Suppressor macrophage (primary cell): Measurements from ENCODE around the gene SNX10.
A peak's percentile ranks its signal among the peaks of the same experiment; 100 is the strongest.

Experiments used
- DNase-seq, 4 experiments: peaks; one replicate each; pipeline ENCODE4 v3.0.0-alpha.2; 2020 to 2022

SNX10 gene

DNA sequence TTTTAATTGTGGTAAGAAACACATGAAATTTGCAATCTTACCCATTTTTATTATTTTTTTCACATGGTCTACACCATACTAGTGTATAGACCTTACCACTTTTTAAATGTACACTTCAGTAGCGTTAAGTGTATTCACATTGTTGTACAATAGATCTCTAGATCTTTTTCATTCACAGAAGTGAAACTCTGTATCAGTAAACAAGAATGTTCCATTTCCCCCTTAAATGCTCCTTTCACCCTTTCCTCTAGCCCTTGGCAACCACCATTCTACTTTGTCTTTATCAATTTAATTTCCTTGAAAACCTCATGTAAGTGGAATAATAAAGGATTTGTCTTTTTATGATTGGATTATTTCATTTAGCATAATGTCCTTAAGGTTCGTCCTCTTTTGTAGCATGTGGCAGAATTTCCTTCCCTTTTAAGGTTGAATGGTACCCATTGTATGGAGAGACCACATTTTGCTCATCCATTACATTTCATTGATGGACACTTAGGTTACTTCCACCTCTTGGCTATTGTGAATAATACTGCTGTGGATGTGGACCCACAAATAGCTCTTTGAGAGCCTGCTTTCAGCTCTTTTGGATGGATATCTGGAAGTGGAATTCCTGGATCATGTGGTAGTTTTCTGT, 45.7 kb downstream of the SNX10 start:
- DNase-seq: no peak

DNA sequence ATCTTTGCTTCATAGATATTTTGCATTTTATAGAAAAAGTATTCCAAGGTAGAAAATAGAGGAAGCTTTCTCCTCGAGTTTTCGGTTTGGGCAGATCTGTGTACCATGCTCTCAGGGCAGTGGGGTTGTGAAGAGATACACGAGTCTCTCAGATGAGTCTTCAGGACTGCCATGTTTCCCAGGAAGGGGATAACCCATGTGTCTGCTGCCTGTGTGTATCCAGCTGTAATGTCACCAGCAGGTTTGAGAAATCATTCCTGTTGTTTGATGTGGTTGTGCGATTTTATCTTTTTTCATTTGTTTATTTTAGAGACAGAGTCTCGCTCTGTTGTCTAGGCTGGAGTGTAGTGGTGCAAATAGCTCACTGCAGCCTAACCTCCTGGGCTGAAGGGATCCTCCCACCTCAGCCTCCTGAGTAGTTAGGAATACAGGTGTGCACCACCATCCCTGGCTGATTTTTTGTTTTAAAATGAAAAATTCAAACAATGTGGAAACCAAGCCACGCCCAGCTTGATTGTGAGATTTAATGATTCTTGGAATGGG, 48.9 kb downstream of the SNX10 start:
- DNase-seq: no peak

DNA sequence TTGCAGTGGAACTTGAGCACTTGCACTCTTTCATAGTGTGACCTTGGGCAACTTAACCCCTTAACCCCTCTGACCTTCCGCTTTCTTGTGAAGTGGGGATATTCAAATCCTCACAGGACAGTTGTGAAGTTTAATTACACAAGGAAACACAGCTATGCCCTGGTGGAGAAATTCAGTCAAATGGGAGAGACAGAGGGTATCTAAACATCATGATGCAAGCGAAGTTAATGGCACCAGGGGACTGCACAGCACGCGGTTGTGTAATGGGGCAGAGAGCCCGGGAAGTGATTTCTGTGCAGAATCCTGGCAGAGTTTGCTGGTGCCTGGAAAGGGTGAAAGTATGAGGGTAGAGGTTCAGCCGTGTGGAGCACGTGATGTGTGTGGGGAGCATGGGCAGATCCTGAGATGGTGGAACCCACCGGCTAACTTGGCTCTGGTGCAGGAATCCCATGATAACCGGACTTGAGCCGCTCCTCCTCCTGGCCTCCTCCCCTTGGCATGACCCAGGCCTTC, 51.7 kb downstream of the SNX10 start:
- no peak for DNase-seq

DNA sequence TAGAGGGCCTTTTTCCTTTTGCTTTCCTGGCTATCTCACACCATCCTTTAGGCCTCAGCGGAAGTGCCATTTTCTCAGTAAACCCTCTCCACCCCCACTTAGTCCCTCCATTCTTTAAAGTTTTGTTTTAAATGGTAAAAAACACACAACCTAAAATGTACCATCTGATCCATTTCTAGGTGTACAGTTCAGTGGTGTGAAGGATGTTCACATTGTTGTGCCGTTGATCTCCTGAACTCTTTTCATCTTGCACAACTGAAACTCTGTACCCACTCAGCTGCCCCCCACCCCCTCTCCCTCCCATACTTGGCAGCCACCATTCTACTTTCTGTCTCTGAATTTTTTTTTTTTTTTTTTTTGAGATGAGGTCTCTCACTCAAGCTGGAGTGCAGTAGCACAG, 52.2 kb downstream of the SNX10 start:
- no peak for DNase-seq

DNA sequence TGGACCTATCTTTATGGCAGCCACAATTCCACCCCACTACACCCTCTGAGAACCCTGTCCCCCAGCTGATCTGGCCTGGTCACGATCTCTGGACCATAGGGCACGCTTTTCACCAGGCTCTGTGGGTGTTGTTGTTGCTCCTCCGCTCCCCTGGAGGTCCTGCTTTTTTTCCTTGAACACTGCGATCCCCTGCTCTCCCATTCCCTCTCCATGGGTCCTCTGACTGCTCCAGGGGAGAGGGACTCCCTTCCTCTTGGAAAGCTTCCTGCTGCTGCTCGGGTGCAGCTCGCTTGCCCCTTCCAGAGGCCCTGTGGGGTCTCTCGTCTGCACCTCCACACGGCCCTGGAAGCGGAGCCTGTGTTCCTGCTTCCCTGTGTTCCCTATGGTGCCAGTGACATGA, 53.5 kb downstream of the SNX10 start:
- DNase-seq: no peak

DNA sequence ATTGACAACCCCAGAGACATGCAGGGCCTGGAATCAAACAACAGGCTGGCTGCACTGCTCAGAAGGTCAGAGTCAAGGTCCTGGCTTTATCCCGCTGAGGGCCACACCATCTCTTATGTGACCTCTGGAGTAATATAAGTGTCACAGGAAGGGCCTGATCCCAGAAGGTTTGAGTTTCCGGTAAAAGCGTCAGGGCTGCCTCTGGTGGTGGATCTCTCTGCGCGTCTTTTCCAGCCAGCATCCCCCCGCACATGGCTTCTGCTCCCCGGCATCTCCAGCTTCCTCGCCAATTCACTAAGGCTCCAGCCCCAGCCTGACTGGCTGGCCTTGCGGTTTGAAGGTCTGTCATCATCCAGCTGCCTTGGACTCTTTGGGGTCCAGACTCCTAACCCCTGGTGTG, 54.2 kb downstream of the SNX10 start:
- DNase-seq: no peak

DNA sequence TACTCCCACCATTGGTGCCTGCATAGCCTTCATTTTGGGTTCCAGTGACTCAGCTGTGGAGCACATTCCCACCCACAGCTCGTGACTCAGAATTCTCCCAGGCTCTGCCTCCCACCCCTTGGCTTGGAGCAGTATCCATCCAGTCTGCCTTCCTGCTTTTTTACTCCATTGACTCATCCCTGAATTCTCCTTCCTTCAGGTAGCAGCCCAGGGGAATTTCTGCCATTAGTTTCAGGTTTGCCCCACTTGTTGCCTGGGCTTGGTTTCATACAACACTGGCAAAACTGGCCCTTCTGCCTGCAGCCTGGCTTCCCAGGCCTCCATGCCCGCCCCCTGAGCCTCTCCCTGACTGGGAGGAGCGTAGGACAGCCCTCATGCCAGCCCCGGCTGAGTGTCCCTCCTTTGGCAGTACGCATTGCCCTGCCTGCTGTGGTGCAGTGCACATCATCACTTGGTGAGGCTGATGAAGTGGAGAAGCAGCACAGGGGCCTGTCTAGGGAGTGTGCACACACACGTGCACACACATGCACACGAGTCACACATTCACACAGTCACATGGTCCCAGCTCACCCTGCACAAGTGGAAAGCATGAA, 55.0 kb downstream of the SNX10 start:
- peak; percentile 50 to 72 (median 58) for DNase-seq

DNA sequence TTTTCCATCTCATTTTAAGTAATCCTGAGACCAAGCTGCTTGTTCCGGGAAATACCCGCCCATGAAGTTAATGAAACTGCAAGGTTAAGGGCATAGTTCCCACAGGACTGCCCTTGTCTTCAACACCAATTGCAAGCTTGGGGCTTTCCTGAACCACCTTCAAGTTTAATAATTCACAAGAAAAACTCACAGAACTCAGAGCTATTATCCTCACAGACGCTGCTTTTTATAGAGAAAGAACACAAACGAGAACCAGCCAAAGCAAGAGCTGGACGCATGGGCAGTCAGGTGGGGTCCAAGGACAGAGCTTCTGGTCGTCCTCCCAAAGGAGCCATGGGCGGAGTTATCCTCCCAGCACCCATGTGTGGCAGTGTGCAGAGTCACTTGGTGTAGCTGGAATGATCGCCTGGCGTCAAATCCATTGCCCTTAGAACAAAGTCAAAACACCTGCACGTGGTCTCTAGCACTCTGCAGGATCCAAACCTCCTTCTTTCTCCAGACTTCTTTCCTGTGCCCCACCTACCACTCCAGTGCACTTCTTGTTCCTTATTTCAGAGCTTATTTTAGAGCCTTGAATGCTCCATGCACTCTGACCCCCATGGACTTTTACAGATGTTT, 56.7 kb downstream of the SNX10 start:
- DNase-seq: peak in 3 of 4 experiments; percentile 27 to 40 (median 34)

GRCh38 chr7:26349005-26349915, 57.6 kb downstream of the SNX10 start:
- no peak for DNase-seq

GRCh38 chr7:26351171-26351570, 59.5 kb downstream of the SNX10 start:
- no peak for DNase-seq

GRCh38 chr7:26356229-26356628, 64.6 kb downstream of the SNX10 start:
- DNase-seq: no peak

GRCh38 chr7:26356929-26357798, 65.5 kb downstream of the SNX10 start:
- DNase-seq: no peak

GRCh38 chr7:26357799-26358151, 66.1 kb downstream of the SNX10 start:
- no peak for DNase-seq

GRCh38 chr7:26360650-26361049, 69.0 kb downstream of the SNX10 start:
- DNase-seq: peak; percentile 23 to 86 (median 70)

- DNase-seq: no peak
Observed at GRCh38 chr7:26361637-26362036, 70.0 kb downstream of the SNX10 start.

DNA sequence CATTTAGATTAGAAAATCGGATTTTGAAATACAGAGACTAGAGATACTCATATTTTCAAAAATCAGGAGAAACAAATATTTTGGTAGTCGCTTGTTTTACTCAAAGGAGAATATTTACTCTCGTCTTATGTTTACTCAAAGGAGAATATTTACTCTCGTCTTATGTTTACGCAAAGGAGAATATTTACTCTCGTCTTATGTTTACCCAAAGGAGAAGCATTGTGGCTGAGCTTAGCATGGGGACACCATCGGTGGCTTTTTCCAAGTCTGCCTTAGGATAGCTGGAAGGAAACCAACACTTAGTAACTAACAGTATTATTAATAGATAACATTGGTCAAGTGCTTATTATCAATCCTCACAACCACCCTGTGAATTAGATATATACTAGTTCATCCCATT, 71.8 kb downstream of the SNX10 start:
- DNase-seq: no peak

DNA sequence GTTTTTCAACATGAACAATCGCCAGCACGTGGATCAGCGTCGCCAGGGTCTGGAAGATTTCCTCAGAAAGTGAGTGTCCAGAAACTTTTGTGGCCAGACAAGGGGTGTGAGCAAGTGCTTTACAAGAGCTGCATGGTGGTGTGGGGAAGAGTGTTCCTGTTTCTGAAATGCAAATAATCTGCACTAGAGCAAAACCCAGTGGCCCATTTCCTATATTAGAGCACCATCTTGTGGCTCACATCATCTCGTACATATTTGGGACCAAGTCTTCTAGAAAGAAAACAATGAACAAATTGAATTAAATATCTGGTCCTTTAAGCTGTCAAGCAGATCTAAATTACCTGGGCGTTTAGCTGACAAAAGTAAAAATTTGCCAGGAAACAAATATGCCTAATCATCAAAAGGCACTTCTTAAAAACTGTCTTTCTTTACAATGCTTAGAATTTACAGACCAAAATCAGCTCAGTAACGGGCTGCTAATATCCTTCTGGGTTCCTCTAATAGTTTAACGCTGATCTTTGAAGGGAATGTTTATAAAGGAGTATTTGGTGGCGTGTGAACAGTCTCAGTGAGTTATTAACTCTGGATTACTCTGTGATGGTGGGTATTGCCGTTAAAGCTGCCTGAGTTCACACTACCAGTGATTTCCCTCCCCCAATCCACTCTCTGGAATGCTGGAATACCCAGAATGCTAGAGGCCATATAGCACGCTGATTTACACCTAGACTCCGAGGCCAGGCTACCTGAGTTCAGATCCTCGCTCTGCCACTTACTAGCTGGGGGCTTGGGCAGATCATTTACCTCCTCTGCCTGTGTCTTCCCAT, 73.6 kb downstream of the SNX10 start:
- peak; percentile 81 to 91 (median 88) for DNase-seq

DNA sequence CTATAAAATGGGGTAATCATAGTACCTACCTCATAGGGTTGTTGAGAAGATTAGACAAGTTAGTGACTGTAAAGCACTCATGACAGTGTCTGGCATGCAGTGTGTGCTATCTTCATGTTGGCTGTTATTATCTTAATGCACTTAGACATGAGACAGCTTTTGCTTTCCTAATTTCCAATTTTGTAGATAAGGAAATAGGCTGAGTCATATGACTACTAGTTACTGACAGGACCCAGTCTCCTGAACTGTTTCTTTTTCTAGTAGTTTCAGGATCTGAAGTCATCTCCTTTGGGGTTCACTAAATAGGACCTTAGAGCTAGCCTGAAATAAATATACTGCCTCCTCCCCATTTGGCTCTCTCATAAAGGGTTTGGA, 74.2 kb downstream of the SNX10 start:
- no peak for DNase-seq

DNA sequence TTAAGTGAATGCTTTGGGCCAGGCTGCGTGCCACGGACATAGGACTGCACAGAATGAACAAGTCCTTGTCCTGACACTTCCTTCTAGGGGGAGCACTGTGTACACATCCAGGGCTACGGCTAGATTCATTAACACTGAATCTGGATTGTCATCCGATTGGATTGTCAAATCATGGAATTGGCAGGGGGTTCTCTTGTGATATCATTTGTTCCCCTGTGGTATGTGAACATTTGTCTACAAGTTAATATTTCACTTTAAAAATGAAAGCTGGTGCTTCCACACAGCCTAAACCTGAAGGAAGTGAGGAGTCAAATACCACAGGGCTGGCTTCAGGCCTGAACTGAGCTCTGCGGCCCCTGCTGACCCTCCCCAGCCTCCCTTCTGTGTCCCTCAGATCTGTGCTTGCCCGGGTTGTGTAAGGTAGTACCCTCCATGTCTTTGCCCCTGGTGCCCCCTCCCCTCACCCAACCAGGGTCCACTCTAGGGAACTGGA, 75.6 kb downstream of the SNX10 start:
- no peak for DNase-seq

DNA sequence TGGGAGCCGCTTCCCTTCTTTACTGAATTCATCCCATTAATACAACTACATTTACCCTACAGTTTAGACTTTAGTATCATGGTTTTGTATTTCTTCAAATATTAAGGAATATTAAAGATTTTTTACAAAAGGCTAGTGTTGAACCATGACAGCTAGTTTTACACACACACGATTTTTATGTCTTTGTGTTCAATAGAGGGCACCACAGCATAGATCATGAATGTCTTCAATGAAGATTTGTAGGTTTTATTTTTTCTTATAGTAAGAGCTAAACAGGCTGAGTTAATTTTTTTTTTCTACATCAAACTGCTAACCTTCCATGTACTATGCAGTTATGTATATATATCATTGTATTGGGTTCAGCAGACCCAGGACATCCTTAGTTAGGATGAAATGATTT, 76.9 kb downstream of the SNX10 start:
- no peak for DNase-seq

GRCh38 chr7:26369593-26369992, 77.9 kb downstream of the SNX10 start:
- DNase-seq: peak; percentile 56 to 83 (median 70)
